NCI-H1436 treated with DMSO at 0.1 percent for 48 hours (cell line): Measurements from ENCODE around the gene ARSI.
"Not testable (repeated sequence)": the region's sequence is repeated elsewhere in the genome, so short reads cannot be mapped to it uniquely, and the experiment has no call there.

Source experiments
- DNase-seq: peaks from one replicate; lab custom pipeline; 2025; lab: John Stamatoyannopoulos, UW

ARSI gene

DNA sequence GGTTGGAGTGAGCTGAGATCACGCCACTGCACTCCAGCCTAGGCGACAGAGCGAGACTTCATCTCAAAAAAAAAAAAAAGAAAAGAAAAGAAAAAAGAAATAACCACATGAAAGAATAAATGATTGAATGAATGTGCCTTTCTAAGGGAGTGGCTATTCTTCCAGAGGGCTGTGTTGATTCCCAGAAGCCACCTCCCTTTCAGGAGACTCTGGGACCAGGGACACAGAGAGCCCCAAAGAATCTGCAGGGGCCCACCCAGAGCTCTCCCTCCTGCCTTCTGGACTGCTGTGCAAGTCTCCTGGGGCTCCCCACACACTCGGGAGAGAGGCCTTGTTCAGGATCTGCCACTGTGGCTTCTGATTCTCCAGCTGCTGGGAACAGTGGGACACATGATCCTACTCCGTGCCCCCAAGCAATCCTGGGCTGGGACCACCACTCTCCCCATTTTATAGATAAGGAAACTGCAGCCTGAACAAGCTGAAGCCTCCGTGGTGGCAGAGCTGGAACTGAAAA is 36.8 kb downstream of the ARSI start:
- no peak for DNase-seq

DNA sequence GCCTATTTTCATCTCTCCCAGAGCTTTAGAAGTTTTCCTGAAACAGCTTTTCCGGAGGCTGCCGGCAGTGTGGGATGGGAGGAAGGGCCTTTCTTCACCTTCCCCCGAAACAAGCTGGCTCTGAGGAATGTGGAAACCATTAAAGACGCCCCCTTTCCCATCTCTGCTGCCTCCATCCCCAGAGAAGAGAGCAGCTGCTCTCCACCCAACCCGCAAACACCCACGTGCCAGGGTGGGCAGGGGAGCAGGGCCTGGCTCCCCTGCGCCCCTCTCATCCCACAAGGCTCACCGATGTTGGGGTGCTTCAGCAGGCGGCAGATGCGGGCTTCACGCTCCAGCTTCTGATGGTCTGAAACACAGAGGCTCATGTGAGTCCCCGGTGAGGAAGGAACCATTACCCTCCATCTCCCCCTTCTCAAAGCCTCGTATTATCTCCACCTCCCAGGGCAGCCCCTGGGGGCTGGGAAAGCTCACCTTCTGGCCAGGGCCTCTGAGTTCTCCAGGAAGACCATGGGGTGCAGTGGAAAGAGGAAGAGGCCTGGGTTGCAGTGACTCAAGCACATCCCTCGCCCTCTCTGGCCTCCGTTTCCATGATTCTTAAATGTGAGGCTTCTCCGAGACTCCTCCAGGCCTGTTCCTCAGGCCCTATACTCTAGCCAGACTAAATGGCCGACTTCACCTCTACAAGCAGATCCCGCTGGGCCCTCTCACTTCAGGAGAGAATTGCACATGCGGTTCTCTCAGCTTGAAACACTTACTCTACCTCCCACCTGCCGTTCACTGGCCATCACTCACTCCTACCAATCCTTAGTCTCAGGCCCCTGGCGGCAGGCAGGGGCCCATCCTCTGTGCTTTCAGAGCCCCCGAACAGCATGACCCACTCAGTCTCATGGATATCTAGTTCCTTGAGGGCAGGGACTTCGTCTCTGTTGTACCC is 37.8 kb downstream of the ARSI start:
- no peak for DNase-seq

DNA sequence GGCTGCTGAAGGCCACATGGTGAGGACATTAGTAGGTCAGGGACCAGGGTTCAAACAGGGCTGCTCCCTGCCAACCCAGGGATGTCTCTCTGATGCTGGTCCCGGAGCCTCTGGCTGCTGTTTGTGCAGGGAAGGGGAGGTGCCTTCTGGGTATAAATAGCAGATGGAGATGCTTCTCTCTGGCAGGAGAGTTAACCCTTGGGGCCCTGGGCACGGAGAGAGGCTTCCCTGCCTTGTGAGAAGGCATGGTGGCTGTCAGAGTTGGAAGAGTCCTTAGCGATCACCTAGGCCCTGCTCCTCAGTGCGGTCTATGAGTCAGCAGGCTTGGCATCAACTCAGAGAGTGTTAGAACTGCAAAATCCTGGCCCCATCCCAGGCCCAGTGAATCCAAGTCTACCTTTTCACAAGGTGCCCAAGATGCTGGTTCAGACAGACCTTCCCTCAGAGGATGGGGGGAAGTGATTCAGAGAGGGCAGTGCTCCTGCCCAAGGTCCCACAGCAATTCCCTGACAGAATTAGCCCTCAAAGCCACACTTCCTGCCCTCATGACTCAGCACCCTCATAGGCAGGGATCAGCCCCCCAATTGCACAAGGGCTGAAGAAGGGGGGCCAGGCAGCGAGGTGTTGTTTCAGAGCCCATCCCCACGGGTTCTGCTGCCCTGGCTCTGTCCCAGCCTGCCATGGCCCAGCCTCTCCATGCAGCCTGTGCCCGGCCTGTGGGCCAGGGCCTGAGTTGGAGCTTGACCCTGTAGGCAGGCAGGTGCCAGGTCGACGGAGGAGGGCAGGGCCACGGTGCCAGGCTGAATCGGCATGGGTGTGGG is 38.7 kb downstream of the ARSI start:
- no peak for DNase-seq

DNA sequence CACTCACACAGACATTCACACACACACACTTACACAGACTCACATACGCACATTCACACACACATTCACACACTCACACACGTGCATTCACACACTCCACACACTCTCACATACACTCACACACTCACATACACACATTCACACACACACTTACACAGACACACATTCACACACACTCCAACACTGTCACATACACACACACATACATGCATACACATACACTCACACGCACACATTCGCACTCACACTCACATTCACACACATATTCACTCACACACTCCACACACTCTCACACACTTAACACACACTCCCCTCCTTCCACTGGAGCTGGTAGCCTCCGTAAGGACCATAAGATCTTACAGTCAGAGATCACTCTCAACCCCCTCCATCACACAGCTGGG is 39.3 kb downstream of the ARSI start:
- no peak for DNase-seq

DNA sequence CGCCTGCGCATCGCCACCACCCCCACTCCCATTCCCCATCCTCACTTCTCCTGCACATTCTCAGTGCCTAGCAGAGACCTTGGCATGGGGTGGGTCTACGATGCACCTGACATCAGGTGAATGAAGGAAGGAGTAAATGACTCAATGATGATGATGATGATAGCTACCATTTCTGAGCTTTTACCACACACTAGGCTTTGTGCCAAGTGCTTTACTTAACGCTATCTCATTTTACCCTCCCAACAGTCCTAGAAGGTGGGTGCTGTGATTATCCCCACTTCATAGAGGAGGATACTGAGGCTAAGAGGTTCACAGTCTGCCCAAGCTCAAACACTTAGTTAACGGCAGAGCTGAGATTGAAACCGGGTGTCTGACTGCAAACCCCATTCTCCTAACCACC is 40.2 kb downstream of the ARSI start:
- no peak for DNase-seq

DNA sequence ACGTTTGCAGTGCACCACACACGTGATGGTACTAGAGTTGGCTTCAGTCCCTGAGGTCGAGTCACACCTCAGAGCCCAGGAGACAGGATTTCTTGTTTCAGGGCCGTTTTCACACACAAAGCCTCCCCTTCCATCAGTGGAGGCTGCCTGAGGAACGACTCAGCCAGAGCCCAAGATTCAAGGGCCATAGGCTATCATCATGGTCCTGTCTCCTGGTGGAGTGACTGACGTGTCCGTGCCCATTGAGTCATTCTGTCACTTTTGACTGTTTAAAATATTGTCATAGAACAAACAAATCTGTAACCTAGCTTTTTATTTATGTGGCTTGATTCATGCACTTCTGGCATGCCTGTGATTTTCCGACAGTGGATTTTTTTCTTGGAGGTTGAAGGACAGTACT is 41.5 kb downstream of the ARSI start:
- DNase-seq: no peak

DNA sequence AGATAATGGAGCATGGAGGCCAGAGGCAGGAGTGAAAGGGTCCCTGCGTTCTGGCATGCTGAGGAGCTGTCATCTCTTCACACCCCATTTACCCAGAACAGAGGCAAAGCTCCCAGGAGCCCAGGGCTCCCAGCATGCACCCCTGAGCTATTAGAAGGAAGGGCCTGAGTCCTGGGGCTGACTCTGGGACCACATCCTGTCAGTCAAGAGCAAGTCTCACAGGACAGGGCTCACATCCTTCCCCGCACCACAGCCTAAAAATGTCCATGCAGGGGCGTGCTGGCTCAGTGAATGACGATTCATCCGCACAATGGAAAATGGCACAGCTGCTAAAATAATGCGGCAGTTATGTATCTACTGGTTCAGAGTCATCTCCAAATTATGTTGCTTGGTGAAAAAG is 44.6 kb downstream of the ARSI start:
- DNase-seq: no peak

DNA sequence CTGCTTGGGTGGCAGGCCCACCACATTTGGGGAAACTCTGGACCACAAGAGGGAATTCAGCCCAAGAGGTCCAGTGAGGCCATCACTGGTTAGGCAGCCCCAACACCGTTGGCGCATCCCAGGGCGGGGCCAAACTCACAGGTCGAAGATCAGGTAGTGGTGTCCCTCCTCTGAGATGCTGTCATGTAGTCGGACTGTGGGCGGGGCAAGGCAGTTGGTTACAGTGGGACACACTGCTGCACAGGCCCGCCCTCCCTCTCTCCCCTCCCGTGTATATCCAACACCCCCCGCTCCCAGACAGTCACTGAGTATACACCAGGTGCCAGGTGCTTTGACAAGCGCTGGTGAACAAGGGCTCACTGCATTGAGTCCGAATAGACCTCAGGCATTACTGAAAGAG is 45.3 kb downstream of the ARSI start:
- no peak for DNase-seq

DNA sequence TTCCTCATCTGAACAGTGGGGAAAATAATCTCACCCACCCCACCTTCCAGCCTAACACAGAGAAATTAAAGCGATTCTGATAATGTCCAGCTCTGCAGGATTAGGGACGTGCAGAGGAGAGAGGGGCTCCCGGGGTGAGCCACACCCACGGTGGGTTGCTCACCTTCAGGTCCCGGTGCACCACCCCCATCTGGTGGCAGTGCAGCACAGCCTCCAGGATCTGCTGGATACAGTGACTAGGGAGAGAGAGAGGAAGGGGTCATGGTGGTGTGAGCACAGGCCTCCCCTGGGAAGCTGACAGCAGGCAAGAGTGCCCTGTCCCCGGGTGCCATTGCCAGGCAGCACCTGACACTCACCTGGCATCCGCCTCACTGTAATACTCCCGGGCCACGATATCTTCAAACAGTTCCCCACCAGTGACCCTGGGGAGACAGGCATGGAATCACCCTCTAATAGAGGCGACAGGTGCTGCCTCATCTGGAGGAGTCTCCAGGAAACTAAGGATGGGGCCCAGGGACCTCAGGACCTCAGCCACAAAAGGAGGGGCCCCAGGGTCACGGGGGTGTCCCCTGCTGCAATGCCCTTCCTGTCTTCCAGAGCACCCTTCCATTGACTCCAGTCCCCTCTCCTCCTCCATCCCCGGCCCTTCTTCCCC is 46.2 kb downstream of the ARSI start:
- no peak for DNase-seq

DNA sequence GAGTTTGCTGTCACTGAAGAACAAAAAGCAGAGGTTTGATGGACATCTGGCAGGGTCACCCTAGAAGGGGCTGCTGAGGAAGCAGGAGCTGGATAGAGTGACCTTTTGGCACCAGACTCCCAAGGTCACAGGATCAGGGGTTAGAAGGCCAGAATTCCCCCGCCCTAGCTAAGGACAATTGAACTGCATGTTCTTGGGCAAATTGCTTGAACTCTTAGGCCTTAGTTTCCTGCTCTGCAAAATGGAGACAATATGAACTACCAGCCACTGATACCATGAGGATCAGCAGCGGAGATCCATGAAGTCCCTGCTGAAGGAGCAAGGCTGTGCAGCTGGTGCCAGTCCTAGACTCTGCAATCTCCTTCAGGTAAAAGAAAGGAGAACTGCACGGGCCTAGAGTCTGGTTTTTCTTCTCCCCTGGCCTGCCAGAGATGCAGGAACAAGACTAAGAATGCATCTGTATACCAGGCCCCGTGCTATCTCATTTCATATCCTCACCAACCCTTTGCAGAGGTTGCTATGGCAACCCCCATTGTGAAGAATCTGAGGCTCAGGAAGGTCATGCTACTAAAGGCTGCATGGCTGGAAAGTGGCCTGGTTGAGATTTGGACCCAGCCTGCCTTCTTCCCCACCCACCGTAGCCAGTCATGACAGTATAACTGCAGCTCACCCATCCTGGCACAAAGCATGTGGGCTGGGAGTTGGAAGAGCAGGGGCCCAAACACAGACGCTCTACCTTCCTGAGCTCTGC is 46.9 kb downstream of the ARSI start:
- no peak for DNase-seq

DNA sequence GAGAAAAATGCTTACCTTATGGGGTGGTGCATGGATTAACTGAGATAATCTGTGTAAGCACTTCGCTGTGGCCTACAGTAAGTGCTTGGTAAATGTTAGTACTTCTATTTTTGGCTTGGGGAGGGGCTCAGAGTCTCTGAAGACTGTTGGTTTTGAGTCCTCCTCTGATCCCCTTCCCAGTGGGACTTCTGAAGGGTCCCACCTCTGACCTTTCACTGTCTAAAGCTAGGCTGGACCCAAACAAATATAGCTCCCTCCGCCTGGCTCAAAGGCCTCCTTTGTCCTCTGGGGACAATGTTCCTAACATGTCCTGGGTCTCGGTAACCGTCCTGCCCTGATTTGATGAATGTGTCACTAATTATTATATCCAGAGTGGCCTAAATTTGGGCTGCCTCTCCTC is 47.9 kb downstream of the ARSI start:
- no peak for DNase-seq

DNA sequence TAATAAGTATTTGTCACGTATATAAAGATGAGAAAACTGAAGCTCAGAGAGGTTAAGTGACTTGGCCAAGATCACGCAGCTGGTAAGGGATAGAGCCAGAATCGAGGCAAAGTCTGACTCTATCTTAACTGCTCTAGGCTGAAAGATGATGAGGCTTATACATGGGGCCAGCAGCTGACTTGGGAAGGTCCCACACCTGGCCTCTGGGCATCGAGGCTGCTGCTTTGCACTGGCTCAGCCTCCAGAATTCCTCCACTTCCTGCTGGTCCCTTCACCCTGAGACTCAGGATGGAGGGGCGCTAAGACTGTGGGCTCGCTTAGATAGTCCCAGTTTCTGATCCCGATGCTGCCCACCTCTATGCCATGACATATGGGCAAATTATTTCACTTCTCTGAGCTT is 48.3 kb downstream of the ARSI start:
- DNase-seq: no peak

DNA sequence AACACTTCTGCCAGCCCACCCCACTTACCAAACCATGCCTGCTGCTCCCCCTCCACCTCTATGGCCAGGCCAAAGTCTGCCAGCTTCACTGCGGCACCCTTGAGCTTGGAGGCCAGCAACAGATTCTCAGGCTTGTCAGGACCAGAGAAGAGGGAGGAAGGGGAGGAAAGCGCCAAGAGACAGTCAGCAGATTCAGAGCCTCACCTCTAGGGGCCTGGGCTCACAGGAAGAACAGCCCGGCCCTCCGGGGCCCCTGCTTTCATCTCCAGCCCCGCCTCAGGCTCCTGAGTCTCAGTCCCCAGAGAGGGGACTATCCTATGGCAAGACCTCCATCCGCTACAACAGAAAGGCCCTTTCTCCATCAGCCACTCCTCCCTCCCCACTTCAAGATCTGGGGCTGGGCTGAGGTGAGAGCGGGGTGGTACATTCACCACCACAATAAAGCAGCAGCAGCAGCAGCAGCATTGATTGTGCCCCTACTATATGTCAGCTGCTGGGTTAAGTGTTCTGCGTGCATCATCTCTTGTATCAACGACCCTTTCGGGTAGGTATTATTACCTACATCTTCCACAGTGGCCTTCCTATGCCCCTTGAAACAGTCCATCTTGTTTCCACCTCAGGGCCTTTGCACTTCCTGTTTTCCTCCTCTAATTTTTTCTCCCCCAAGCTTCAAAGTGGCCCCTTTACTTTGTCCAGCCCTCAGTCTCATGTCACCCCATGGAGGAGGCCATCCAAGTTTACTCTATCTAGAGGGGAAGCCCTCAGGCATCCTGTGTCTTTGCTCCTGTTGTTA is 49.1 kb downstream of the ARSI start:
- DNase-seq: no peak

DNA sequence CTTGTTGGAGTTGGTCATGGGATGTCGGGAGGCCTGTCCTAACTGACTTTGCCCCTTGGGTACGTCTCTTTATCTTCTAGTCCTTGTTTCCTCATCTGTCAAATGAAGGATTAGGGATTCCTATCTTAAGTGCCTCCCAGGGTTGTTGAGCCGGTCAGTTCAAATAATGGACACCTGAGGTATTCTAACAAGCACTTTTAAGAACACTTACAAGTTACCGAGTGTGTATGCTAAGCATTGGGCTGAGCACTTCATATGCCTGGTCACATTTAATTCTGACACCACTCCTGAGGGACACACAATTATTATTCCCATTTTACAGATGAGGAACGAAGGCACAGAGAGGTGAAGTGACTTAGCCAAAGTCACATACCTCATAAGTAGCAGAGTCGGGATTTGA is 50.2 kb downstream of the ARSI start:
- DNase-seq: no peak

DNA sequence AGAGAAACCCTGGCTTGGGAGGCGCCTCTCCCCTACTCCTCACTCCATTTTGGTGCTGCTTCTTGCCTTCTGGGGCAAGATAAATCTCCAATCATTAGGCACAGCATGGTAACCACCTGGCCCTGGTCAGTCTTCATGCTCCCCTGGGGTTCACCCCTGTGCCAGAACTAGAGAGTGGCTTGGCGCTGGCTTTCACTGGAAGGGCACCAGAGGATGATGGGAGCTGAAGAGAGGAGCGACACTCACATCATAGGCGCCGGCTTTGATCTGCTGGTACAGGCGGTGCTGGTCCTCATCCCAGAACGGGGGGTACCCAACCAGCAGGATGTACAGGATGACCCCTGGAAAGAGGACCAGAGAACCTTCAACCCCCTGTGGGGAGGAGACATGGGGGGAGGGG is 51.2 kb downstream of the ARSI start:
- DNase-seq: no peak

DNA sequence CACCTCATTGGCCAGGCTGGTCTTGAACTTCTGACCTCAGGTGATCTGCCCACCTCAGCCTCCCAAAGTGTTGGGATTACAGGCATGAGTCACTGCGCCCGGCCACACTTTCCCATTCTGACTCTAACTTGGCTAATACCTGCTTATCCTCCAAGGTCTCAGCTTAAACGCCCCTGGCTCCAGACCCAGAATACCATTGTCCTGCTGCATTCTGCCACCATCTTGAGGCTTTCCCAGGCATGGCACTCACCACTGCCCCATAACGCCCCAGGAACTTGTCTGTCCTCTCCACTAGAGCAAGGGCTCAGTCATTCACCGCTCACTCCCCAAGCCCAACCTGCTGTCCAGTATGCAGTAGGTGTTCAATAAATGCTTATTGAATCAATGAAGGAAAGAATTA is 53.0 kb downstream of the ARSI start:
- no peak for DNase-seq

DNA sequence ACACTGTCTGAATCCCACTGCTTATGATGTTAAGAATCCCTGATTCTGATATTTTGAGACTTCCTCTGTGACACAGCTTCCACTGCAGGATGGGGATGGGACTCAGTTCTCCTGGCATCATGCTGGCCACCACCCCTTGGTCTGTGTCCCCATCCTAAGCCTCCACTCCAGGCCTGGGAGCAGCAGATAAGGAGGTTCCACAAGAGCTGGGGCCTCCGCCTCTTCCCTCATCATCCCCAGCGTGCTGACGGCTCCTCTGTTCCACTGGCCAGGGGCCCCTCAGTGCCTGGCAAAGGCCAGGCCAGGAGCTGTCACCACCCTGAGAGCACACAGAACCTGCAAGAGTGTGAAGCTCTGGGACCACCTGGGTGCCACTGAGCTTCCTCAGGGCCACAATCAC is 53.8 kb downstream of the ARSI start:
- DNase-seq: no peak

DNA sequence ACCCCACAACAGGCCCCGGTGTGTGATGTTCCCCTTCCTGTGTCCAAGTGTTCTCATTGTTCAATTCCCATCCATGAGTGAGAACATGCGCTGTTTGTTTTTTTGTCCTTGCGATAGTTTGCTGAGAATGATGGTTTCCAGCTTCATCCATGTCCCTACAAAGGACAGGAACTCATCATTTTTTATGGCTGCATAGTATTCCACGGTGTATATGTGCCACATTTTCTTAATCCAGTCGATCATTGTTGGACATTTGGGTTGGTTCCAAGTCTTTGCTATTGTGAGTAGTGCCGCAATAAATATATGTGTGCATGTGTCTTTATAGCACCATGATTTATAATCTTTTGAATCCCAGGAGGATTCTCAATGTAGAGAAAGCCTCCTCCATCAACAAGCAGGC is 54.2 kb downstream of the ARSI start:
- not testable (repeated sequence) for DNase-seq

DNA sequence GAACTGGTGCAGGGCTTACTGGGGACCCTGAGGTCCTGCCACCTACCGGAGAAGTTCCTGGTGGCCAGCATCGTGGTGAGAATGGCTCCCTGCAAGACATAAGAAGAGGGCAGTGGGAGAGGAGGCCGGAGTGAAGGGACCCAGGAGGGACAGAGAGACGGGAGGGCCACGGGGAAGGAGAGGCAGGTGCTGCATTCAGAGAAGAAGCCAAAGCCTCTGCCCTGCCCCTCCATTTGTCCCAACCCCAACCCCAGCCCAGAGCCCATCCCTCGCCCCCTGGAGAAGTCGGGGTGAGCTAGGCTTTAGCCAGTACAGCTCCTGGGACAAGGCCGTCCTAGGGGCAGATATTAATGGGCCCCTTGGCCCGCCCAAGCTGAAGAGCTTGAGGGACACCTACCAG is 55.0 kb downstream of the ARSI start:
- no peak for DNase-seq

DNA sequence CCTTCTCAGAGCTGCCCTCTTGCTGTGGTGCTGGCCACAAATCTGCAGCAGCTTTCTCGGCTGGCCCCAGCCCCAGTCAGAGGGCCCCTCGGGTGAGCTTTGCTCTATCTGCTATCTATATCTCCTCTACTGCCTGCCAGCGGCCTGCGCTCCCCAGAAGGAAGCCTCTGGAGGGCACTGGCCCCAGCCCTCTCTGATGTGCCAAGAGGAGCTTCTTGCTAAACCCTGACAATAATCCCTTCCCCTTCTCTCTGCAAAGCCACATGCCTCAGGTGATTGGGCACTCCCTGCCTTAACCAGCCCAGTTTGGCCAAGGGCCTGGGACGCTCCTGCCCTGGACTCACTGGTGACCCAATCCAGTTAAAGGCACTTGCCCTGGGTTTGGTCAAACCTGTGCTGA is 55.9 kb downstream of the ARSI start:
- DNase-seq: no peak

DNA sequence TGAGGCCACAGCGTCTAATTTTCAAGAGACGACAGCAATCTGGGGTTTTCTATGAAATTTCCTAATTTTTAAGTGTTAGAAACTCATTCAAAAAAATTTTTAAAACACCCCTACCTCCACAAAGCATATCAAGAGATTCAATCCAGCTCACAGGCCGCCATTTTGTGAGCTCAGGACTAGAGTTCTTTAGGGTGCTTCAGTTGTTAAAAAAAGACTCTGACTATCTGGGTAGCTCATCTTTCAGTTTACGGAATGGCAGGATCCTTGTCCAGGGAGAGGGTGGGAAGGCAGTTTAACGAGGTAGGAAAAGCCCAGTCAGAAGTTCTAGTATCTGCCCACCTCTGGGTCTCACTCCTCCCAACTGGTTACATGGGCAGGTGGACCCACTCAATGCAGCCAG is 56.3 kb downstream of the ARSI start:
- DNase-seq: no peak
